Spleen (tissue), 7 donors: ENCODE measurements around the gene DNAL4.

Experiments used
- CTCF ChIP-seq, 11 experiments: fragments of 200-600 bp in 7 of 11; fragments of 450-650 bp in 4 of 11; sonication (generic) in 4 of 11; IDR thresholded peaks in 8 of 11; conservative IDR thresholded peaks in 3 of 11; 1 replicate in 7 of 11; 2 replicates in 4 of 11; pipeline versions ENCODE4 v1.4.0 to v1.8.0; 2016 to 2021; ENCODE audit warnings: antibody characterized with exemption in 11 of 11, inconsistent platforms in 4 of 11, mild to moderate bottlenecking in 1 of 11
- POLR2AphosphoS5 ChIP-seq, 3 donors: sonication (generic); formaldehyde crosslinking; IDR thresholded peaks; one replicate each; pipeline ENCODE4 v1.5.1; 2017; ENCODE audit warnings: antibody characterized with exemption in 3 of 3
- donor health status: DM: no; HTN: no; CAD: no; lungs with moderate emphysema.
- donor health status: DM: no; HTN: no; CAD: no.
- donor health status: DM: no; HTN: no; CAD: no.

DNA sequence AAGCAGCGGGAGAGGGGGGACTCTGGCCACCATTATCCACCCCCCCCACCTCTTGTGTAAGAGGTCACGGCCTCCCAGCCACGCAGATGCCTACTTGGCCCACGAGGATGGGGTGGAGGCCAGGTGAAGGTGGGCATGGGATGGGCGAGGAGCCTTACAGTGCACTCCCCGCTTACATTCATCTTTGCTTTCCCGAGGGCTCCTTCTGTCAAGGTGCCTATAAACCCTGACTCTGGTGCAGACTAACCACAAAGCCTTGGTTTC lies 36.8 kb upstream of the DNAL4 start:
- TF ChIP-seq CTCF (IDR thresholded peaks at IDR 0.05 in 8 of 11, conservative IDR thresholded peaks at IDR 0.05 in 3 of 11) (no peak), POLR2AphosphoS5 (IDR thresholded peaks at IDR 0.05) (no peak)
